ENCODE results near the gene PAWR. TPM values are rescaled to one million over a fixed set of nuclear protein-coding genes. Genes with fewer than 3 reads are reported as not detected.

Gene PAWR
- total and polyA plus RNA-seq, 9 of the 15 experiments (the other 6 are each of a cell fraction or from before 2014, with no cell fraction given) = 0.82 TPM; not detected in 8

DNA sequence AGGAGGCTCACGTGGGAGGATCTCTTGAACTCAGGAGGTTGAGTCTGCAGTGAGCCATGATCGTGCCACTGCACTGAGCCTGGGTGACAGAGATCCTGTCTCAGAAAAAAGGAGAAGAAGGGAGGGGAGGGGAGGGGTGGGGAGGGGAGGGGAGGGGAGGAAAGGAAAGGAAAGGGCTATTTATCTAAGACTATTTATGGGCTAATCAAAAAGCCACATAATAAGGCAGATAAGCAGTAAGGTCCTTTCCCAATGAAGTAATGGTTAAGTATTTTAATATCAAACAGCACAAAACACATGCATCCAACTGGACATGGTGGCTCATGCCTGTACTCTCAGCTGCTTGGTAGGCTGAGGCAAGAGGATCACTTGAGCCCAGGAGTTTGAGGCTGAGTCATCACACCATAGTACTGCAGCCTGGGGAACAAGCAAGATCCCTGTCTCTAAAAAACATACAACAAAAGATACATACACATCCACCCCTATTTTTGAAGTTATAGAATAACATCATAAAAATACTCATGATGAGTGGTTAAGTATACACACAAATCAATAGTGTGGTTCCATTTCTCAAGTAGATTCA is 9.7 kb downstream of the PAWR start:
- FAIRE-seq = no peak

More for the DNA sequence above, 9.7 kb downstream of the PAWR start:
- no peaks in the 10 kb centered on the region for H4K20me1 ChIP-seq (replicated peaks; ENCODE audit: control insufficient read depth, insufficient read depth, low read length)
- H3K9ac ChIP-seq (ENCODE audit: insufficient read depth in 1 of 2, low read depth in 2 of 2, low read length in 2 of 2) = no peak overlapping the region
- no peak overlapping the region for H3K27ac ChIP-seq (ENCODE audit: extremely low read depth, low read depth, low read length)
- no peaks in the 10 kb centered on the region for H3K27me3 ChIP-seq (ENCODE audit: control insufficient read depth in 2 of 2, insufficient read depth in 2 of 2, low read length in 2 of 2)
- H3K36me3 ChIP-seq (ENCODE audit: control insufficient read depth, insufficient read depth, low read length) = no peaks in the 10 kb centered on the region
- CTCF ChIA-PET (ENCODE audit: low intra/inter-chr PET ratio) = no interaction called here
- no peaks in the 10 kb centered on the region for H3K79me2 ChIP-seq (ENCODE audit: control insufficient read depth, insufficient read depth, low read length)
- no peaks in the 10 kb centered on the region for H3K4me1 ChIP-seq (replicated peaks in 1 of 2; ENCODE audit: control insufficient read depth in 2 of 2, insufficient read depth in 2 of 2, low read length in 2 of 2)
- POLR2A ChIA-PET = no interaction called here
- H3K9me1 ChIP-seq (ENCODE audit: control insufficient read depth, insufficient read depth, low read length) = no peaks in the 10 kb centered on the region
- no peak overlapping the region for H2AFZ ChIP-seq (ENCODE audit: low read depth, low read length)
- H3K9me3 ChIP-seq (replicated peaks; ENCODE audit: control insufficient read depth, insufficient read depth, low read depth, low read length) = no peaks in the 10 kb centered on the region
- H3K4me2 ChIP-seq (ENCODE audit: insufficient read depth, low read length) = no peak overlapping the region
- BruUV-seq (replicated peaks) = no TSS peak
- 0% methylated on average over 2 of the region's 2 CpGs for WGBS (ENCODE audit: insufficient coverage, low coverage, missing lambda C conversion rate)
- no peak for TF ChIP-seq U2AF2 (optimal IDR thresholded peaks at IDR 0.05; ENCODE audit: low read depth, low read length)
- no peak for TF ChIP-seq SMC3 (conservative IDR thresholded peaks at IDR 0.05; ENCODE audit: insufficient read depth, low read depth, low read length)
- TF ChIP-seq CHD2 (IDR thresholded peaks at IDR 0.05; ENCODE audit: low read depth, low read length) = no peak
- TF ChIP-seq IFI16 (CRISPR knock-in tag; IDR thresholded peaks at IDR 0.05) = no peak
- TF ChIP-seq, protein P1, sequence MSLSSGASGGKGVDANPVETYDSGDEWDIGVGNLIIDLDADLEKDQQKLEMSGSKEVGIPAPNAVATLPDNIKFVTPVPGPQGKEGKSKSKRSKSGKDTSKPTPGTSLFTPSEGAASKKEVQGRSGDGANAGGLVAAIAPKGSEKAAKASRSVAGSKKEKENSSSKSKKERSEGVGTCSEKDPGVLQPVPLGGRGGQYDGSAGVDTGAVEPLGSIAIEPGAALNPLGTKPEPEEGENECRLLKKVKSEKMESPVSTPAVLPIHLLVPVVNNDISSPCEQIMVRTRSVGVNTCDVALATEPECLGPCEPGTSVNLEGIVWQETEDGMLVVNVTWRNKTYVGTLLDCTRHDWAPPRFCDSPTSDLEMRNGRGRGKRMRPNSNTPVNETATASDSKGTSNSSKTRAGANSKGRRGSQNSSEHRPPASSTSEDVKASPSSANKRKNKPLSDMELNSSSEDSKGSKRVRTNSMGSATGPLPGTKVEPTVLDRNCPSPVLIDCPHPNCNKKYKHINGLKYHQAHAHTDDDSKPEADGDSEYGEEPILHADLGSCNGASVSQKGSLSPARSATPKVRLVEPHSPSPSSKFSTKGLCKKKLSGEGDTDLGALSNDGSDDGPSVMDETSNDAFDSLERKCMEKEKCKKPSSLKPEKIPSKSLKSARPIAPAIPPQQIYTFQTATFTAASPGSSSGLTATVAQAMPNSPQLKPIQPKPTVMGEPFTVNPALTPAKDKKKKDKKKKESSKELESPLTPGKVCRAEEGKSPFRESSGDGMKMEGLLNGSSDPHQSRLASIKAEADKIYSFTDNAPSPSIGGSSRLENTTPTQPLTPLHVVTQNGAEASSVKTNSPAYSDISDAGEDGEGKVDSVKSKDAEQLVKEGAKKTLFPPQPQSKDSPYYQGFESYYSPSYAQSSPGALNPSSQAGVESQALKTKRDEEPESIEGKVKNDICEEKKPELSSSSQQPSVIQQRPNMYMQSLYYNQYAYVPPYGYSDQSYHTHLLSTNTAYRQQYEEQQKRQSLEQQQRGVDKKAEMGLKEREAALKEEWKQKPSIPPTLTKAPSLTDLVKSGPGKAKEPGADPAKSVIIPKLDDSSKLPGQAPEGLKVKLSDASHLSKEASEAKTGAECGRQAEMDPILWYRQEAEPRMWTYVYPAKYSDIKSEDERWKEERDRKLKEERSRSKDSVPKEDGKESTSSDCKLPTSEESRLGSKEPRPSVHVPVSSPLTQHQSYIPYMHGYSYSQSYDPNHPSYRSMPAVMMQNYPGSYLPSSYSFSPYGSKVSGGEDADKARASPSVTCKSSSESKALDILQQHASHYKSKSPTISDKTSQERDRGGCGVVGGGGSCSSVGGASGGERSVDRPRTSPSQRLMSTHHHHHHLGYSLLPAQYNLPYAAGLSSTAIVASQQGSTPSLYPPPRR (CRISPR knock-in tag; IDR thresholded peaks at IDR 0.05; ENCODE audit: borderline replicate concordance) = no peak
- no peak for TF ChIP-seq EGR1 (conservative IDR thresholded peaks at IDR 0.05)
- no peak for TF ChIP-seq CHCHD3 (CRISPR knock-in tag; IDR thresholded peaks at IDR 0.05)
- TF ChIP-seq MCM7 (IDR thresholded peaks at IDR 0.05) = no peak
- no peak for TF ChIP-seq LEF1 (IDR thresholded peaks at IDR 0.05)
- no peak for TF ChIP-seq HOXB6 (CRISPR knock-in tag; IDR thresholded peaks at IDR 0.05; ENCODE audit: borderline replicate concordance)
- in situ Hi-C loops (cut with MboI) = no loop called here
- DNase-seq (ENCODE audit: extremely low read depth in 1 of 4, low spot score in 3 of 4) (no peak), ATAC-seq (no peak)
- H3K4me3 ChIP-seq = no peak overlapping the region
- intact Hi-C loops (cut with micrococcal nuclease) = no loop called here

All from K562 (cell line).